Measurements from ENCODE around the gene HIPK2.

DNA sequence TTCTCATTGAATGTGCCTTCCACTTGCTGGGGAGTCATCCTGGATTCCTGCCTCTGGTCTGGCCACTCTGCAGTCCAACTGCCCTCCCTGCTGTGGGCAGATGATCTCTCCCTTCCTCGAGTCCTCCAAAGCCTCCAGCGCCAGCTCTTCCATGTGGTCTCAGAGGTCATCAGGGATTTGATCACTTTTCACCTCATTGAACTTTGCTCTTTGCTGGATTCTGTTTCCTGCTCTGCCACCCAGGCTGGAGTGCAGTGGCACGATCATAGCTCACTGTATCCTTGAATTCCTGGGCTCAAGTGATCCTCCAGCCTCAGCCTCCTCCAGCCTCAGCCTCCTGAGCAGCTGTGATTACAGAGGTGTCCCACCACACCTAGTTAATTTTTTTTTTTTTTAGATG is 29.2 kb upstream of the HIPK2 start:
- TF ChIP-seq POLR2A (IDR thresholded peaks at IDR 0.05) (no peak), POLR2AphosphoS5 (IDR thresholded peaks at IDR 0.05) (no peak), EP300 (IDR thresholded peaks at IDR 0.05) (no peak)
- TF ChIP-seq, protein P1, sequence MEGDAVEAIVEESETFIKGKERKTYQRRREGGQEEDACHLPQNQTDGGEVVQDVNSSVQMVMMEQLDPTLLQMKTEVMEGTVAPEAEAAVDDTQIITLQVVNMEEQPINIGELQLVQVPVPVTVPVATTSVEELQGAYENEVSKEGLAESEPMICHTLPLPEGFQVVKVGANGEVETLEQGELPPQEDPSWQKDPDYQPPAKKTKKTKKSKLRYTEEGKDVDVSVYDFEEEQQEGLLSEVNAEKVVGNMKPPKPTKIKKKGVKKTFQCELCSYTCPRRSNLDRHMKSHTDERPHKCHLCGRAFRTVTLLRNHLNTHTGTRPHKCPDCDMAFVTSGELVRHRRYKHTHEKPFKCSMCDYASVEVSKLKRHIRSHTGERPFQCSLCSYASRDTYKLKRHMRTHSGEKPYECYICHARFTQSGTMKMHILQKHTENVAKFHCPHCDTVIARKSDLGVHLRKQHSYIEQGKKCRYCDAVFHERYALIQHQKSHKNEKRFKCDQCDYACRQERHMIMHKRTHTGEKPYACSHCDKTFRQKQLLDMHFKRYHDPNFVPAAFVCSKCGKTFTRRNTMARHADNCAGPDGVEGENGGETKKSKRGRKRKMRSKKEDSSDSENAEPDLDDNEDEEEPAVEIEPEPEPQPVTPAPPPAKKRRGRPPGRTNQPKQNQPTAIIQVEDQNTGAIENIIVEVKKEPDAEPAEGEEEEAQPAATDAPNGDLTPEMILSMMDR (IDR thresholded peaks at IDR 0.05), result no peak
